NCI-H2107 treated with DMSO at 0.1 percent for 48 hours (cell line): ENCODE data around the gene CYP11A1.
"Not testable (repeated sequence)": the region's sequence is repeated elsewhere in the genome, so short reads cannot be mapped to it uniquely, and the experiment has no call there.

Experiments
- DNase-seq: peaks from one replicate; lab custom pipeline; 2025; ENCODE audit not compliant: unreplicated experiment; lab: John Stamatoyannopoulos, UW

CYP11A1 gene

DNA sequence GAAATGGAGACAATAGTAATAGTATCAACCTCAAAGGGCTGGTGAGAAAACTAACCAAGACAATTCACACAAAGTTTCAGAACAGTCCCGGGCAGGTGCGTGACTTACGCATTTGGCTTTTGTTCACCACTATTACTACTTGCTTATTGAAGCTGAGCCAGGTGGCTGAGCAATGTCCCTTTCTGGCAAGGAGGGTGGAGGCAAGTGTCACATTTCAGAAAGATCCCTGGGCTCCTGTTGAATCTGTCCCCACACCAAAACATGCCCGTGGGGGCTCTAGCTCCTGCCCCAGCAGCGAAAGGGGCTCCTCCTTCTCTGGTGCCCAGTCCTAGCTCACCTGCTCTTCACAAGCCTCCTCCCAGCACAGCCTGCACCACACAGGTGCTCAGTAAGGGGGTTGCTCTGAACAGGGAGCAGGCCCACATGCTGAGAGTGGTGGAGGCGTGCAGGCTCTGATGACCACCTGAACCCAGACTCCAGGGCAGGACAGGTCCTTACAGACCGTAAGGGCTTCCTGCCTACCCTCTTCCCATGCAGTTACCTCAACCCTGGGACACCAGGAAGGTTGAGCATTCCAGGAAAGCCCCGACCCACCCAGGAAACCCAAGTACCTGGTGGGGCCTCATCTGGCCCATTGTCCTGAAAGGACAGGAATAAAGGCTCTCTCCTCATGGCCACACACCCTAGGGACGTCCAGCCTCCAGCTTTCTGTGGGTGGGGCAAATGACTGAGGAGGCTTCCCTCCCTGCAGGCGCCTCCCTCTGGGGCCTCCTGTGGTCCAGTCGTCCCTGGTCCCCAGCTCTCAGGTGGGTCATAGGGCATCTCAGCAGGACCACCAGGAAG is 33.7 kb upstream of the CYP11A1 start:
- peak; percentile 15 for DNase-seq

- DNase-seq: no peak
Measured at GRCh38 chr15:74400313-74400860, 32.9 kb upstream of the CYP11A1 start.

- no peak for DNase-seq
Measured at GRCh38 chr15:74399511-74400312, 32.3 kb upstream of the CYP11A1 start.

- DNase-seq: no peak
Measured at GRCh38 chr15:74399100-74399499, 31.7 kb upstream of the CYP11A1 start.

DNA sequence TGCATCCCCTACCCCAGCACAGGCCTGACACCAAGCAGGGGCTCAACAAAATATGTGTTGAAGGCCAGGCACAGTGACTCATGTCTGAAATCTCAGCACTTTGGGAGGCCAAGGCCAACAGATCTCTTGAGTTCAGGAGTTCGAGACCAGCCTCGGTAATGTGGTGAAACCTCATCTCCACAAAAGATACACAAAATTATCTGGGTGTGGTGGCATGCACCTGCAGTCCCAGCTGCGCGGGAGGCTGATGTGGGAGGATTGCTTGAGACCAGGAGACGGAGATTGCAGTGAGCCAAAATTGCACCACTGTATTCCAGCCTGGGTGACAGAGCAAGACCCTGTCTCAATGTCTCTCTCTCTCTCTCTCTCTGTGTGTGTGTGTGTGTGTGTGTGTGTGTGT is 30.7 kb upstream of the CYP11A1 start:
- no peak for DNase-seq

- no peak for DNase-seq
Measured at GRCh38 chr15:74397239-74398068, 30.0 kb upstream of the CYP11A1 start.

- DNase-seq: no peak
Measured at GRCh38 chr15:74396445-74397238, 29.2 kb upstream of the CYP11A1 start.

DNA sequence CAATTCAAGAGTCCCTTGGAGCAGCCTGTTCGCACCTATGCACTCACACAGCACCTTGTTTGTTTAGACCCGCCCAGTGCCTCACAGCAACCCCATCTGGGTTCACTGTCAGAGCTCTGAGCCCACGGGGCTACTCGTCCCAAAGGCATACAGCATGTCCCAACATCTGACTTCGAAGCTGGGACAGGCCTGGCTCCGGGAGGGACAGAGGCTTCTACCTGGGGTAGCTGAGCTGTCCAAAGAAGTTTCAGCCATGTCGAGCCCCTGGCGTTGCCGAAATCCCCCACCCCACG is 28.6 kb upstream of the CYP11A1 start:
- DNase-seq: no peak

- DNase-seq: no peak
Measured at GRCh38 chr15:74395319-74396145, 28.1 kb upstream of the CYP11A1 start.

DNA sequence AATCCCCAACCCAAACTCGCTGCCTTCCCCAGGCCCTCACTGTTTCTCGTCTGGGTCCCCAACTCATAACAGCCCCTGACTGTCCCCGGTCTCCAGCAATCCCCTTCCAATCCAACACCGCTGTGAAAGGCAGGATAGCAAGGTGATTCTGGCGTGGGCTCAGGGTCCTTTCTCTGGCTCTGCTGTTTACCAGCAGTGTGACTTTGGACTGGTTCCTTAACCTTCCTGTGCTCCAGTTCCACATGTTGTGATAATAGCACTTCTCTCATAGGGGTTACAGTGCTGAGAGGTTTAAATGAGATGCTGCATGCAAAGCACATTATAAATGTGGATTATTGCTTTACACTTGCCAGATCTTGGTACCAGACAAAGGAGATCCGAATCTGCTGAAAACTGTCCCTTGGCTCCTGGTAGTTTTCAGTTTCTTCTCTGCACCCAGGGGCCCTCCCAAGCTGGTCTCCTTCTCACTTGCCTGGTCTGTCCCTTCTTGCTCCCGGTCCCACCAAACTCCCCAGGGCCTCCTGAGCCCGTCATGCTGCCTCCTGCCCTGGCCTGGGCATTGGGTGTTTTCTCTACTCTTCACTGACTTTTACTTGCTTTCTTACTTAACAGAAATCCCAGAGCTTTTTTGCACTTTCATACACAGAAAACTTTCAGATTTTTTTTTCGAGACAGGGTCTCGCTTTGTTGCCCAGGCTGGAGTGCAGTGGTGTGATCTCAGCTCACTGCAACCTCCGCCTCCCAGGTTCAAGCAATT is 26.8 kb upstream of the CYP11A1 start:
- DNase-seq: no peak

DNA sequence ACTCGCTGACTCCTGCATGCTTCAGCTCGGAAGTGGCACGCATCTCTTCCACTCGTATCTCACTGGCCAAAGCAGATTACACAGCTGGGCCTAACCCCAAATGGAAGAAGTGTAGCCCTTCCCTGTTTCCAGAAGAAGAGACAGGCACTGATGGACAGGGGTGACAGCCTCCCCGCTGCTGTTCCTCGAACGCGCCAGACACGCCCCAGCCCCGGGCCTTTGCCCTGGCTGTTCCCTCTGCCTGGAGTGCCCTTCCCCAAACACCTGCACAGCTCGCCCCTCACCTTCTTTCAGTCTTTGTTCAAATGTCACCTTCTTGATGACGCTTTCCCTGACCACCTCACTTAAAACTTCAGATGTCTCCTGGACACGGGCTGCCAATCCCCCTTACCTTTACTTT is 26.0 kb upstream of the CYP11A1 start:
- no peak for DNase-seq

DNA sequence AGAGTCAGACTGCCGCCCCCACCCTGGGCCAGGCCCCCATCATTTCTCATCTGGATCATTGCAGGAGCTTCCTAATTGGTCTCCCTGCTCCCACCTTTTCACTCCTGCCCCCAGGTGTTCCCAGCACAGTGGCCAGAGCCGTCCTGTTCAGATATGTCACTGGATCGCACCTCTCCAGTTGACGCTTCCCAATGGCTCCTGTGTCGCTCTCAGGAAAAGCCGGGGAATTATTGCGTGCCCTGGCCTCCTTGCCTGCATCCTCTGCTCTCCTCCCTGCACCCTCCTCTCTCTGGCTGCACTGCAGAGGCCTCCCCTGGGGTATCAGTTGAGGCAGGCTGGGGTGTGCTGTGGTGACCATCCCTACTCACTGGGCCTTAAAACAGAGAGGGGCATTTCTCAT is 25.5 kb upstream of the CYP11A1 start:
- DNase-seq: no peak

DNA sequence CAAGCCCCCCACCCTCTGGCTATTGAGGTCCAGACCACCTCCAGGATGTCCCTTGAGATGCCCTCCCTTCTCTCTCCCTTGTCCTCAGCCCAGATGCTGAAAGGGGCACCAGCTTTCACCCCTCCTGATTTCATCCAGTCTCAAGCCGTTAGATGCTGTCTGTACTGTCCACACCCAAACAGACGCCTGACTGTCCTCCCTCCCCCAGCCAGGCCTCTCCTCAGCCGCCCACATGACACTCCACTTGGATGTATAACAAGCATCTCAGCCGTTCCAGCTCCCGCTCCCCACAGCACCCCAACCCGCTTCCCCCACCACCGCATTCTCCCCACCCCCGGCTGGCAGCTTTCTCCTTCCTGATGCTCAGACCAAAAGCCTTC is 25.0 kb upstream of the CYP11A1 start:
- no peak for DNase-seq

DNA sequence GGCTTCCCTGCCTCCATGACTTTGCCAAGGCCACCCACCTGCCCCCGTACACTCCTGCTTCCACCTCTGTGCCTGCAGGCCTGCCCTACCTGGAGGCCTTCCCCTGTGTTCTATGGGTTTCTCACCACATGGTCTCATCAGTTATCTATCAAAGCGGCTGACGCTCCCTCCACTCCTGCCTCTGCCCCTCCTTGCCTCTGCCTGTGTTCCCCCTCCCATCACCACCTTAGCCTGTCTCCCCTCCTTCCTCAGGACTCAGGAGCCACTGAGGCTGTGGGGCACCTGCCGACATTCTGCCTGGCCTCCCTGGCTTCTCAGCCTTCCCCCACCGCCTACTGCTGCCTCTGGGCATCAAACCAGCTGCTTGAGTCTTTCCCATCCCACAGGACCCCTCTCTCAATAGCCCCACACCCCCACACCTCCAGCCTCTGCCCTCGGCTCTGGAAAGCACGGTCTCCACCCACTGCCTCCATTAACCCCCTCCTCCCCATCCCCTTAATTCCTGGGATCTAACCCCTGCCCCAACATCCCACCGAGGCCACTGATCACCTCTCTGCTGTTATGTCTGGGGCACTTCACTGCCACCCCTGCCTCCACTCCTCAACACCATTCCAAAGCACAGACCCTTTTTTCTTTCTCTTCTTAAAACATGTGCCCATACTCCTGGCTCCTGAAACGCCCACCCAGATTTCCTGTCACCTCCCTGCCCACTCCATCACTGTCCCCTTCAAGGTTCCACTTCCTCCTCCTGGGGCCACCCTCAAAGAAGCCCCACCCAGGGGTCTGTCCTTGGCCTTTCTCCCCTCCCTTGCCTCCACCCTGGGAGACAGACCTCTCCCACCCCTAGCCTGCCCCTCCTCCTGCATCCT is 24.4 kb upstream of the CYP11A1 start:
- DNase-seq: no peak

- no peak for DNase-seq
Measured at GRCh38 chr15:74390647-74391288, 23.3 kb upstream of the CYP11A1 start.

GRCh38 chr15:74390049-74390646 is 22.7 kb upstream of the CYP11A1 start:
- DNase-seq: not testable (repeated sequence)
